T-helper 1 cell treated with Interleukin-12 subunit alpha and Interleukin-12 subunit beta and Interleukin-4 antibody, amounts not matched to agents 30 μg/mL and 1 μg/mL, for 36 hours (primary cell): ENCODE measurements around the gene LRRC37A.
"Not testable (repeated sequence)": the region's sequence is repeated elsewhere in the genome, so short reads cannot be mapped to it uniquely, and the experiment has no call there.

Experiments
- H3K27ac Mint-ChIP-seq: one replicate; pipeline ENCODE4 v1.8.0; 2021; ENCODE audit warnings: mild to moderate bottlenecking, mixed read lengths
- H3K27me3 Mint-ChIP-seq: one replicate; pipeline ENCODE4 v1.8.0; 2021; ENCODE audit warnings: low read depth, mixed read lengths
- H3K36me3 Mint-ChIP-seq: one replicate; pipeline ENCODE4 v1.8.0; 2021; ENCODE audit warnings: low read depth, mixed read lengths
- H3K4me1 Mint-ChIP-seq: one replicate; pipeline ENCODE4 v1.8.0; 2021; ENCODE audit warnings: low read depth, mixed read lengths
- H3K4me3 Mint-ChIP-seq: one replicate; pipeline ENCODE4 v1.8.0; 2021; ENCODE audit warnings: mild to moderate bottlenecking, moderate library complexity, mixed read lengths
- H3K9me3 Mint-ChIP-seq: one replicate; pipeline ENCODE4 v1.8.0; 2021; ENCODE audit warnings: mixed read lengths

Gene LRRC37A

DNA sequence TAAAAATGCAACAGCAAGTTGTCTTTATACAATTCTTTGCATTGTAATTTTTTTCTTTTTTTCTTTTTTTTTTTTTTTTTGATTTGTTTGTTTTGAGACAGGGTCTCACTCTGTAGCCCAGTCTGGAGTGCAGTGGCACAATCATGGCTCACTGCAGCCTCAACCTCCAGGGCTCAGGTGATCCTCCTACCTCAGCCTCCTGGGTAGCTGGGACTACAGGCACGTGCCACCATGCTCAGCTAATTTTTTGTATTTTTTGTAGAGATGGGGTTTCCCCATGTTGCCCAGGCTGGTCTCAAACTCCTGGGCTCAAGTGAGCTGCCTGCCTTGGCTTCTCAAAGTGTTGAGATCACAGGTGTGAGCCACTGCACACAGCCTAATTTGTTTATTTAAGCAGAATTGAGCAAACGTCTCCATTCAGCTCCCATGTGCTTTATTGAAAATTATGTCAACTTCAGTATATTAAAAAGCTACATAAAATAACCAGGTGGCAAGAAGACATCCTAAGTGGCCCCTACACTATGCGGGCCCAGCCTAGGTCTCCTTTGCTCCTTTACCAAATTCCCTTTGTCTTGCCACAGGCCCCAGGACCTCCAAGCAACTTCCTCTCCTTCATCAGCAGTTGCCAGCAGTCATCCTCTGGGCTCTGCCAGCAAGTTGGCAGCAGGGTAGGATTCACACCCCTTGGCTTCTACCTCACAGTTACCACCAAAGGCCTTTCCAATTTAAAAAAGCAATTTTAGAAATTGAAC, 18.0 kb upstream of the LRRC37A start:
- not testable (repeated sequence) for H3K27ac Mint-ChIP-seq, H3K36me3 Mint-ChIP-seq, H3K9me3 Mint-ChIP-seq, H3K4me1 Mint-ChIP-seq, H3K4me3 Mint-ChIP-seq
- H3K27me3 Mint-ChIP-seq: peaks cover 49% of the 10 kb centered on the region

DNA sequence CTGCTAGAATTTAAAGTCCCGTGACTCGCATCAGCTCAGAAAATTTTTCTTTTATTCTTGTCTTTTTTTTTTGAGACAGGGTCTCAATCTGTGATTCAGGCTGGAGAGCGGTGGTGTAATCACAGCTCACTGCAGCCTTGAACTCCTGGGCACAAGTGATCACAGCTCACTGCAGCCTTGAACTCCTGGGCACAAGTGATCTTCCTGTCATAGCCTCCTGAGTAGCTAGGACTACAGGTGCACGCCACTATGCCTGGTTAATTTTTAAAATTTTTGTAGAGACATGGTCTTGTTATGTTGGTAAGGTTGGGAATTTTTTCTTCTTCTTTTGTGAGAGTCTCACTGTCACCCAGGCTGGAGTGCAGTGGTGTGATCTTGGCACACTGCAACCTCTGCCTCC, 13.6 kb upstream of the LRRC37A start:
- not testable (repeated sequence) for H3K4me3 Mint-ChIP-seq, H3K27ac Mint-ChIP-seq, H3K36me3 Mint-ChIP-seq, H3K4me1 Mint-ChIP-seq, H3K9me3 Mint-ChIP-seq
- peaks cover 12% of the 10 kb centered on the region for H3K27me3 Mint-ChIP-seq

DNA sequence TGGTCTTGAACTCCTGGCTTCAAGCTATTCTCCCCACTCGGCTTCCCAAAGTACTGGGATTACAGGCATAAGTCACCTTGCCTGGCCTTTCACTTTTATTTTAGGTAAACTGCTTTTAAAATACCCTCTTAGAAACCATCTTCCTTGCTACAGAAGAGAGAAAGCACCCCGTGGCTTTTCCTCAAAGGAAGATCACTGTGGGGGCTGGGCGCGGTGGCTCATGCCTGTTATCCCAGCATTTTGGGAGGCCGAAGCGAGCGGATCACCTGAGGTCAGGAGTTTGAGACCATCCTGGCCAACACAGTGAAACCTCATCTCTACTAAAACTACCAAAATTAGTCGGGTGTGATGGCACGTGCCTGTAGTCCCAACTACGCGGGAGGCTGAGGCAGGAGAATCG, 12.3 kb upstream of the LRRC37A start:
- H3K4me3 Mint-ChIP-seq, H3K27ac Mint-ChIP-seq, H3K9me3 Mint-ChIP-seq, H3K36me3 Mint-ChIP-seq, H3K27me3 Mint-ChIP-seq, H3K4me1 Mint-ChIP-seq: not testable (repeated sequence)

DNA sequence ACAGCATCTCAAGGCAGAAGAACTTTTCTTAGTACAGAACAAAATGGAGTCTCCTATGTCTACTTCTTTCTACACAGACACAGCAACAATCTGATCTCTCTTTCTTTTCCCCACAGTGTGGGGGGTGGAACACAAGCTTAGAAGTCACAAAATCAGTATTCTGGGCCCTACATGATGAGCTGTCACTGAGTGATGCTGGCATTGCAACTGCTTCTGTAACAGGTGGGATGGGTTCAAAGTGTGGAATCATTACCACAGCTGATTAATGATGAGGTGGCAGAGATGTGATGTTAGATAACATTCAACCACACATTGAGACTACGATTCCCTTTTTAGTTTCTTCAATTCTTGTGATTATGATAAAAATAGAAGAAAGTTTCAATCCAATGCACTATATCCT, 10.5 kb upstream of the LRRC37A start:
- H3K27ac Mint-ChIP-seq, H3K4me3 Mint-ChIP-seq, H3K36me3 Mint-ChIP-seq, H3K27me3 Mint-ChIP-seq, H3K4me1 Mint-ChIP-seq, H3K9me3 Mint-ChIP-seq: not testable (repeated sequence)

DNA sequence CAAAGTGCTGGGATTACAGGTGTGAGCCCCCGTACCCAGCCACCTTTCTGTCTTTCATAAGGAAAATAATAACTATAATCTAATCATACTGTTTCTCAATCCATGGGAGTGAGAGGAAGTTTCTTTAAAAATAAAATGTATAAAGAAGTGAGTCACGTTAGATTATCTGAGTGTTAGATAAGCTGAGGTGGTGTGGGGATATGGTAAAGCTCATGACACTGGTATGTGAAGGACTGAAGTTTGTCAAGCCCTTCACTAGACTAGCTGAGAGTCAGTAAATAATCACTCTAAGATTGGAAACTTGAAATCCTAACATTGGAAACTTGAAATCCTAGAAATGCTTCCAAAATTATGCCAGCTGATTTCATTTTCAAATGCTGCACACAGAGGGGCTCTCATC, 9.4 kb upstream of the LRRC37A start:
- H3K4me3 Mint-ChIP-seq, H3K27me3 Mint-ChIP-seq, H3K4me1 Mint-ChIP-seq, H3K9me3 Mint-ChIP-seq, H3K36me3 Mint-ChIP-seq, H3K27ac Mint-ChIP-seq: not testable (repeated sequence)

DNA sequence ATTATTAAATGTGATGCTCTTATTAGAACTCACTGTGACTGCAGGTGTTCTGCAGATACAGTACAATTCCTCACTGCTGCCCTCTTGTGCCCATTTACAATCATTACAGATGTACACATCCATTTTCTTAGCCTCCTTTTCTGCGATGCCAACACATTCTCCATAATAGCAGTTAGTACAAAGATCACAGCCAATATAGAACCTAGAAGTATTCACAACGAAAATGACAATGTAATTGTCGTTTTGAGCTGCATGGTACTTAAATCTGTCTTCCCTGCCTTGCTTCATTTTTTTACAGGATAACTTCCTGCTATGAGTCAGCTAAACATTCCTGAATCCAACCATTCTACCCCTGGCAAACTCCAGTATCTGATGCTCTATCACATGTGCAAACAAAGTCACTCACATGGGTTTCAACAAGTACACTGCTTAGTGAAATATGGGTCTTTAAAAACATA, 8.1 kb upstream of the LRRC37A start:
- H3K27me3 Mint-ChIP-seq, H3K27ac Mint-ChIP-seq: not testable (repeated sequence)
- H3K4me1 Mint-ChIP-seq: peaks cover 20% of the 10 kb centered on the region

GRCh38 chr17:46287587-46287986, 7.3 kb upstream of the LRRC37A start:
- not testable (repeated sequence) for H3K27ac Mint-ChIP-seq, H3K36me3 Mint-ChIP-seq, H3K4me3 Mint-ChIP-seq, H3K9me3 Mint-ChIP-seq, H3K27me3 Mint-ChIP-seq
- H3K4me1 Mint-ChIP-seq: peaks cover 20% of the 10 kb centered on the region

More for the DNA sequence above, 8.1 kb upstream of the LRRC37A start:
- not testable (repeated sequence) for H3K36me3 Mint-ChIP-seq, H3K4me3 Mint-ChIP-seq, H3K9me3 Mint-ChIP-seq

GRCh38 chr17:46290906-46291546, 3.9 kb upstream of the LRRC37A start:
- Mint-ChIP-seq H3K27ac (peak overlapping the region; percentile 46), H3K4me1 (peaks cover 17% of the 10 kb centered on the region)
- not testable (repeated sequence) for H3K36me3 Mint-ChIP-seq, H3K27me3 Mint-ChIP-seq, H3K4me3 Mint-ChIP-seq, H3K9me3 Mint-ChIP-seq

DNA sequence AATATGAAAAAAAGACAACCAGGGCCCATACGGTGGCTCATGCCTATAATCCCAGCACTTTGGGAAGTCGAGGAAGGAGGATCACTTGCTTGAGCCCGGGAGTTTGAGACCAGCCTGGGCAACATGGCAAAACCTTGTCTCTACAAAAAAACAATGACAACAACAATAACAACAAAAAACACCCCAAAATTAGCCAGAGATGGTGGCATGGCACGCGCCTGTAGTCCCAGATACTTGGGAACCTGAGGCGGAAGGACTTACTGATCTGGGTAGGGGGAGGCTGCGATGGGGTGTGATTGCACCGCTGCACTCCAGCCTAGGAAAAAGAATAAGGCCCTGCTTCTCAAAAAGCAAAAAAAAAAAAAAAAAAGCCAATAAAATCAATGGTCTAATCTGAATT, 3.3 kb upstream of the LRRC37A start:
- H3K36me3 Mint-ChIP-seq, H3K4me3 Mint-ChIP-seq, H3K27me3 Mint-ChIP-seq, H3K9me3 Mint-ChIP-seq: not testable (repeated sequence)
- Mint-ChIP-seq H3K4me1 (peaks cover 17% of the 10 kb centered on the region), H3K27ac (peak overlapping the region; percentile 46)

DNA sequence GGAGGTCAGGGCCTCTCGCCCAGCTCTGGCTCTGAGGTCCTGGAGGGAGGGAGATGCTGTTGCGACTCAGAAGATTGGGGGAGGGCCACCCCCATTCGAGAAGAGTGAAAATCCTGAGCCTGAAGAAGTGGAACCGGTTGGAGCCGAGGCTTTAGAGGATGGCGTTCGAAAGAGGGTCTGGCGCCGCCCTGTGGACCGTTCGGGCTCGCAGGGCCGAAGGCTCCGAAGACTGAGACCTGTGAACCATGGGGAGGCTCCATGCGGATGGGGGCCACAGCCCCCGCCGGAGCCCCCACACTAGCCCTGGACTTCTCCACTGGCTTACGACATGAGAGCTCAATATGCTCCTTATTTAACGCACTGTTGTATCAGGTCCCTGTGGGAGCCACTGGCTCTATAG, 46.3 kb downstream of the LRRC37A start:
- H3K27ac Mint-ChIP-seq, H3K9me3 Mint-ChIP-seq, H3K4me3 Mint-ChIP-seq, H3K4me1 Mint-ChIP-seq, H3K36me3 Mint-ChIP-seq, H3K27me3 Mint-ChIP-seq: not testable (repeated sequence)

DNA sequence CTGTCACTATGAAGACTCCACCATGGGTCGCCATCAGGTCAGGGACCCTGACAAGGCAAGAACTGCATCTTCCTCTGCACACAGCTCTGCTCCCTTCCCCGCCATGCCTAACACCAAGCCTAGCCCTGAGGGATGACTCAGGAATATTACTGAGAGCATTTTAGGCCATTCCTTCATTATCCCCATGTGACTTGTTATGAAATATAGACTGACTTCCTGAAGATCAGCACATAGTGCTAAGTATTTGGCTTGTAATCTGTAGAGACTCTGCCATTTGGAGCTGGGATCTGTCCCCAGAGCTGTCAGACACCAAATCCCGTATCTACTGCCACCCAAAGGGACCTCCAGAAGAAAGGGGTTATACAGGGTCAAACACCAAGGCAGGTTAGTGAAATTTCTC, 47.2 kb downstream of the LRRC37A start:
- H3K36me3 Mint-ChIP-seq, H3K4me1 Mint-ChIP-seq, H3K4me3 Mint-ChIP-seq, H3K9me3 Mint-ChIP-seq, H3K27ac Mint-ChIP-seq, H3K27me3 Mint-ChIP-seq: not testable (repeated sequence)

GRCh38 chr17:46348345-46348744, 53.4 kb downstream of the LRRC37A start:
- H3K27me3 Mint-ChIP-seq, H3K9me3 Mint-ChIP-seq, H3K4me1 Mint-ChIP-seq, H3K27ac Mint-ChIP-seq, H3K36me3 Mint-ChIP-seq, H3K4me3 Mint-ChIP-seq: not testable (repeated sequence)

- H3K27ac Mint-ChIP-seq, H3K9me3 Mint-ChIP-seq, H3K4me3 Mint-ChIP-seq, H3K27me3 Mint-ChIP-seq, H3K36me3 Mint-ChIP-seq, H3K4me1 Mint-ChIP-seq: not testable (repeated sequence)
These were observed 54.1 kb downstream of the LRRC37A start for GRCh38 chr17:46349060-46349459.

- not testable (repeated sequence) for H3K36me3 Mint-ChIP-seq, H3K27ac Mint-ChIP-seq, H3K9me3 Mint-ChIP-seq, H3K4me3 Mint-ChIP-seq, H3K27me3 Mint-ChIP-seq, H3K4me1 Mint-ChIP-seq
These were observed 58.9 kb downstream of the LRRC37A start for GRCh38 chr17:46353856-46354255.

DNA sequence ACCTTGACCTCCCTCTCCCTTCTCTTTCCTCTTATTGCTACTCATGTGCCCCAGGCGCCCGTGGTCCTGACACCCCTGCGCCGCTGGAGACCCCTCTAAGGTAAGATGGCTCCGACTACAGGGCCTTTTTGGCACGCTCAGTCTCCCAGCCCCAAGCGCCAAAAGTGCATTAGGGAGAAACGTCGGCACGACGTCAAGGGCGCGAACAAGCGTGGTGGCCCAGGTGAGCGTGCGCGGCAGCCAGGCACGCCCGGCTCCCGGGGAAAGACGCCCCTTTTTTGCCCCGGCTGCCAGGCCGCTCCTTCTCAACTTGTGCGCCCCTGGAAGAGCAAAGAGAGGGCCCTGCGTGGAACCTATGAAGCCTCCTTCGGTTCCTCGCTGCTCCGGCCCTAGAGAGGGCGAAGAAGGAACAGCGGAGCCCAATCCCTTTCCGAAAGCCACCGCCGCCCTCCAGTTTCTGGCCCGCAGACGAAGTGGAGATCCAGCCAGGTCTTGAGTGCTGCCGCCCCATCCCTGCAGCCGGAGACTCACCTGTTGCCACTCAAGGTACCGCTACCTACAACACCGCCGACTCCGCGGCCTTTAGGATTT, 66.3 kb downstream of the LRRC37A start:
- not testable (repeated sequence) for H3K27me3 Mint-ChIP-seq, H3K27ac Mint-ChIP-seq, H3K4me3 Mint-ChIP-seq

More for the DNA sequence above, 66.3 kb downstream of the LRRC37A start:
- not testable (repeated sequence) for H3K36me3 Mint-ChIP-seq, H3K4me1 Mint-ChIP-seq, H3K9me3 Mint-ChIP-seq
